HG03097 (cell line): ENCODE results near the gene TMEM59L.
"Not testable (repeated sequence)": the region's sequence is repeated elsewhere in the genome, so short reads cannot be mapped to it uniquely, and the experiment has no call there.

ENCODE experiments used
- ATAC-seq: cut with Tn5 transposase; IDR thresholded peaks from one replicate; pipeline ENCODE4 v1.9.1; 2021; ENCODE audit not compliant: unreplicated experiment, low FRiP score

Gene TMEM59L

DNA sequence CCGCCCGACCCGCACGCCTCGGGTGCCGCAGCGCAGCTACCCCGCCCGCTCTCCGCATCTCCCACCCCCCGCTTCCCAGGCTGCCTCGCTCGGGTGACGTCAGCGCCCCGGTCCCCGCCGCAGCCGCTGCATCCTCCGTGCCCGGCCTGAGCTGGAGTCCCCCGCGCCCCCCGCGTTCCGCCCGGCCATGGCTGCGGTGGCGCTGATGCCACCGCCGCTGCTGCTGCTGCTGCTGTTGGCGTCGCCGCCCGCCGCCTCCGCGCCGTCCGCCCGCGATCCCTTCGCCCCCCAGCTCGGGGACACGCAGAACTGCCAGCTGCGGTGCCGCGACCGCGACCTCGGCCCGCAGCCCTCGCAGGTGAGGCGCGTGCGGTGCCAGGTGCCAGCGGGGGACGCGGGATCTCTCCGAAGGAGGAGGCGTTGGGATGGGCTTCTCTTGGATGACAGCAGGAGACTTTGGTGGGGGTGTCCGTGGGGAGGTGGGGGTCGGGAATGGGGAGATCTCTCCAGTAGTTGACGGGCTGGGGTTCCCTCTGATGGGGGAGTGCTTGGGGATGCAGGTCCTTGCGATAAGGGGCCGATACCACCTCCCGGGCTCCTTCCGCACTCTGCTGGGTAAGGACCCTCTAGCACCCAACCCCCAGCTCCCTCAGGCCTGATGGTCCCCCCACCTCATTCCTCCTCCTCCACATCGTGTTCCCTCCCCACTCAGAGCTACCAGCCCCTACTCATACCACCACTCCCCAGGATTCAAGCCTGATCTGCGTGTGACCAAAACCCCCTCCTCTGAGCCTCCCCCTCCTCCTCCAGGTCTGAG, at the start of gene TMEM59L:
Gene TMEM59L, plus strand, starts transcription at position 99 of the 817 bp plus-strand sequence. Its CDS starts 89 bp downstream, at position 188.
- no peak for ATAC-seq

DNA sequence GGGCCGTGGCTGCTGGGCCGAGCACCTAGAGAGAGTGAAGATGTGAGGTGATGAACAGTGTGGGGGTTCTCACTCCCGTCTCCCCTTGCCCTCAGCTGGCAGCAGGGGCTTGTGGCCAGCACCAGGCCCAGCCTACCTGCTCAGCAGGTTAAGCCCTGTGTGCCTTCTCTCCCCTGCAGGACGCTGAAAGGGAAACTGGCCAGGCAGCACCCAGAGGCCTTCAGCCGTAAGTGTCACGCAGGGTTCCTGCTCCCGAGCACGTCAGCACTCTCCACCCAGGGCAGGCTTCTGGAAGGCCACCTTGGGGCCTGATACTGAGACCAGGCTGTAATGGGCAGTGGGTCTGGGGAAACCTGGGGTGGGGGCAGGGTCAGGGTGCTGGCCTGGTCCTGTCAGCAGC, 45.7 kb upstream of the TMEM59L start:
- ATAC-seq = no peak

DNA sequence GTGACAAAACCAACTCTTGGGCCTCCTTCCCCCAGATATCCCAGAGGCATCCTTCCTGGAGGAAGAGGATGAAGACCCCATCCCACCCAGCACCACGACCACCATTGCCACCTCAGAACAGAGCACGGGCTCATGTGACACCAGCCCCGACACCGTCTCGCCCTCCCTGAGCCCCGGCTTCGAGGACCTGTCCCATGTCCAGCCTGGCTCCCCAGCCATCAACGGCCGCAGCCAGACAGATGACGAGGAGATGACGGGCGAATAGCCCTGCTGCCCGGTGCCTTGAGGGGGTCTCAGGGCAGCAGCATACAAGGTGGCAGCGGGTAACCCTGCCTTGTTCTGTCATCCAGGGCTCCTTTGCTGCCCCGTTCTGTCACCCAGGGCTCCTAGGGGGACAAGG, 44.3 kb upstream of the TMEM59L start:
- ATAC-seq = no peak

DNA sequence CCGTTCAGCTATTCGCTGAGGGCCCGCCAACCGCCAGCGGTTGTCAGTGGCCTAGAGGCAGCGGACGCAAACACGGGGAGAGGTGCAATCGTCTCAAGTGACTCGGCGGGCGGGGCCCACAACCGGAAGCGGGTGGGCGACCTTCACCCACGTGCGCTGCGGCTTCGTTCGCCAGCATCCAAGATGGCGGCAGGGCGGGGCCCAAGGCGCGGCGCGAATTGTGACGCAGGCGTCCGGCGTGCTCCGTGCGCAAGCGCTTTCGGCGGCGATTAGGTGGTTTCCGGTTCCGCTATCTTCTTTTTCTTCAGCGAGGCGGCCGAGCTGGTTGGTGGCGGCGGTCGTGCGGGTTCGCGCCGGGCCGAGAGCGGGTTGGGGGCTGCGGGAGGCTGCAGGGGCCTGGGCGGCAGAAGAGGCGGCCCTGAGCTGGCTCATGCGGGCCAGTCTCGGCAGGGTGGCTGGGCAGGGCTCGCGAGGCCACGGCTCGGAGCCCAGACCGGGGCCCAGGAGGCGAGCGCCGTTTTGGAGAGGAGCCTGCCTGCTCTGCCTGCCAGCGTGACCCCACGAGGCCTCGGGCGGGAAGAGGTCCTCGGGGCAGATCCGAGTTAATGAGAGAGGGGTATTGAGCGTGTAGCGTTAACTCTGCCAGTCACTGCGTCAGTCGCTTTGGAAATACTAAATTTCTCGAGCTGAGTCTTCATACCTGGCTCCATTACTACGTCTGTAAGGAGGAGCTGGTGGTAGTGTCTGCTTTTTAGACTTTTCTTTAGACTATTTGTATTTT, 40.9 kb upstream of the TMEM59L start, which contains the start of gene UBA52:
Gene UBA52, plus strand, starts transcription at position 294 of the 781 bp plus-strand sequence. CDS start 1,444 bp downstream, outside the sequence.
- ATAC-seq = peak; percentile 90

DNA sequence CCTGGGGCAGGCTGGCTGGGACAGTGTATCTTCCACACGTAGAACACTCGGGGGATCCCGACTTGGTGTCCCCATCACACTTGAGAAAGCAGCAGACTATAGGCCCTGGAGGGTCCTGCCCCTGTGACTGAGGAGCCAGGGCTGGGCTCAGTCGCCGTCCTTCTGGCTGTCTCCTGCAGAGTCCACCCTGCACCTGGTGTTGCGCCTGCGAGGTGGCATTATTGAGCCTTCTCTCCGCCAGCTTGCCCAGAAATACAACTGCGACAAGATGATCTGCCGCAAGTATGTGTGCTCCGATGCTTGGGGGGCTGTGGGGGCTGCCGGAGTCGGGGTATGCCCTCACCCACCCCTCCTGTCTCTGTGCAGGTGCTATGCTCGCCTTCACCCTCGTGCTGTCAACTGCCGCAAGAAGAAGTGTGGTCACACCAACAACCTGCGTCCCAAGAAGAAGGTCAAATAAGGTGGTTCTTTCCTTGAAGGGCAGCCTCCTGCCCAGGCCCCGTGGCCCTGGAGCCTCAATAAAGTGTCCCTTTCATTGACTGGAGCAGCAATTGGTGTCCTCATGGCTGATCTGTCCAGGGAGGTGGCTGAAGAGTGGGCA, 37.9 kb upstream of the TMEM59L start:
- no peak for ATAC-seq

DNA sequence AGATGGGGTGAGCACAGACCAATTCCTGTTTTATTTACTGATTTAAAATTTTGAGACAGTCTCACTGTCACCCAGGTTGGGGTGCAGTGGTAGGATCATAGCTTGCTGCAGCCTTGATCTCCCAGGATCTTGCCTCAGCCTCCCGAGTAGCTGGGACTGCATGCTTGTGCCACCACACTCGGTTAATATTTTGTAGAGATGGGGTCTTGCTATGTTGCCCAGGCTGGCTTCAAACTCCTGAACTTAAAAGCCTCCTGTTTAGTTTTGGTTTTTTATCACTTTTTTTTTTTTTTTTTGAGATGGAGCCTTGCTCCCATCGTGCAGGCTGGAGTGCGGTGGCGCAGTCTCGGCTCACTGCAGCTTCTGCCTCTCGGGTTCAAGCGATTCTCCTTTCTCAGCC, 36.3 kb upstream of the TMEM59L start:
- ATAC-seq = no peak

DNA sequence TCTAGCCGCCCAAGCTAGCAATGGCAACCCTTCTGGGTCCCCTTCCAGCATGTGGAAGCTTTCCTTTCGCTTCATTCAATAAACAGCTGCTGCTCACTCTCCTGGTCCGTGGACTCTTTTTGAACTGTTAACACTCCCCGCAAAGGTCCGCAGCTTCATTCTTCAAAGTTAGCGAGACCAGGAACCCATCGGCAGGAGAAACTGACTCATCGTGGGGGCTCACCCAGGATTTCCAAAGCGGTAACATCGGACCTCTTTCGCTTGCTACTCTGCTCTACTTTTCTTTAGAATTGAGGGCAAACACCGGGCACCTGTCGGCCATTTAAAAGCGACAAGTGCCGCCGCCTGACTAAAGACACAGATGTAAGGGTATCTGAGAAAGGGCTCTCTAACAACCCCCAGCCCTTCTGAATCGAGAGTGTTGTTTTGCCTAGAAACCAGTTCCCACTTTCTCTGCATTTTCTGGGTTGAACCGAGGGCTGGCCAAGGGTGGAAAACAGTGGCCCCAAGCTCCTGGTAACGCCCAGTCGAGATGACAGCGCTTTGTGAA, 35.2 kb upstream of the TMEM59L start:
- no peak for ATAC-seq

DNA sequence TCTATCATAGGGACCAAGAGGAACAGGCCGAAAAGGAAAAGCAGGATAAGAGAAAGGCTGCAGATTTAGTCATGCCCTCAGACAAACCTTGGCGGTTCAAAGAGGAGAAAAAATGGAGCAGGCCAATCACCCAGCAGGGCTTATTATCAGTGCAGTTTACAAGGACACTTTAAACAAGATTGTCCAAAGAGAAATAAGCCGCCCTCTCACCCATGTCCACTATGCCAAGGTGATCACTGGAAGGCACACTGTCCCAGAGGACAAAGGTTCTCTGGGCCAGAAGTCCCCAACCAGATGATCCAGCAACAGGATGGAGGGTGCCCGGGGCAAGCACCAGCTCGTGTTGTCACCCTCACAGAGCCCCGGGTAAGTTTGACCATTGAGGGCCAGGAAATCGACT, 32.4 kb upstream of the TMEM59L start:
- no peak for ATAC-seq

DNA sequence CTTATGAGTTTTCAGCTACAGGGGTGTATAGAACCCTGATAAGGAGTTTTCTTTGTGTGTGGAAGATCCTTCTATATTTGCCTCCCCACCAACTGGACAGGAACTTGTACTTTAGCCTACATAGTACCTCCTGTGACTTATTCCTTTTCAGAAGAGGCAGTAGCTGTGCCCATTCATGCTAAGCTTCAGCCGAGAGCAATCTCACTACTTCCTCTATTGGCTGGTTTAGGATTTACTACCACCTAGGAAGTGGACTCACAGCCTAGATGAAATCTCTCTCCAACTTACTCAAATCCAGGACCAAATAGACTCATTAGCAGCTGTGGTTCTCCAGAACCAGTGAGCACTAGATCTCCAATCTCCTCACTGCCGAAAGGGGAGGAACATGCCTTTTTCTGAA, 26.4 kb upstream of the TMEM59L start:
- ATAC-seq = no peak

DNA sequence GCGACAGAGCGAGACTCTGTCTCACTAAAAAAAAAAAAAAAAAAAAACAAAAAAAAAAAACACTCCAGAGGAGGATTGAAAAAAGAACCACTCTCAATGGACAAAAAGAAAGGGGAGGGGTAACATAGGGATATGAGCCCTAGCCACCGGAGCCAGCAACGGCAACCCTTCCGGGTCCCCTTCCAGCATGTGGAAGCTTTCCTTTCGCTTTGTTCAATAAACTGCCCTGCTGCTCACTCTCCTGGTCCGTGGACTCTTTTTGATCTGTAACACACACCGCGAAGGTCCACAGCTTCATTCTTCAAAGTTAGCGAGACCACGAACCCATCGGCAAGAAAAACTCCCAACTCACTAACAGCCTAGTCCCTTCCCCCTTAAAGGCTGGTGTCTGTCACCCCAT, 25.1 kb upstream of the TMEM59L start:
- no peak for ATAC-seq

DNA sequence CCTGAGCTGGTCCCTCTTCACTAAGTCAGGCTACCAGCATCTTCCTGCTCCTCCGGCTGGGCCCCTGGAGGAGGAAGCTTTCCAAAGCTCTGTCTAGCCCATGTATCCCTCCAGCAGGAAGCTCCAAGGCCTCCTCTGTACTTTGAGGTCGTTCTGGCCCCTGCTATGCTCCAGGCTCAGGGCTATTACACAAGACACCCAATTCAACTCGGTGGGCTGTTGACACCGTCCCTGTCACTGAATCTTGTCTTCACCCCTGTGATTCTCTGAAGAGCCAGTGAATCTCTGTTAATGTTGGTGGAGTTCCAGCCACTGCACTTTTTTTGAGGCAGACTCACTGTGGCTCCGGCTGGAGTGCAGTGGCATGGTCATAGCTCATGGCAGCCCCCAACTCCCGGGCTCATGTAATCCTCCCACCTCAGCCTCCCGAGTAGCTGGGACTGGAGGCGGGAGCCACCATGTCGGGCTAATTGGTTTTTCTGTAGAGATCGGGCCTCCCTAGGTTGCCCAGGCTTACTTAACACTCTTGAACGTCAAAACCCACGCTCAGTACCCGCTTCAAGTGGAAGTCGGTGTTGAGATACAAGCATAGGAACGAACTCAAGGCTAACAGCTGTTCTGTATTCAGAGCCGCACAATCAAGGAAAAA, 24.6 kb upstream of the TMEM59L start:
- no peak for ATAC-seq

DNA sequence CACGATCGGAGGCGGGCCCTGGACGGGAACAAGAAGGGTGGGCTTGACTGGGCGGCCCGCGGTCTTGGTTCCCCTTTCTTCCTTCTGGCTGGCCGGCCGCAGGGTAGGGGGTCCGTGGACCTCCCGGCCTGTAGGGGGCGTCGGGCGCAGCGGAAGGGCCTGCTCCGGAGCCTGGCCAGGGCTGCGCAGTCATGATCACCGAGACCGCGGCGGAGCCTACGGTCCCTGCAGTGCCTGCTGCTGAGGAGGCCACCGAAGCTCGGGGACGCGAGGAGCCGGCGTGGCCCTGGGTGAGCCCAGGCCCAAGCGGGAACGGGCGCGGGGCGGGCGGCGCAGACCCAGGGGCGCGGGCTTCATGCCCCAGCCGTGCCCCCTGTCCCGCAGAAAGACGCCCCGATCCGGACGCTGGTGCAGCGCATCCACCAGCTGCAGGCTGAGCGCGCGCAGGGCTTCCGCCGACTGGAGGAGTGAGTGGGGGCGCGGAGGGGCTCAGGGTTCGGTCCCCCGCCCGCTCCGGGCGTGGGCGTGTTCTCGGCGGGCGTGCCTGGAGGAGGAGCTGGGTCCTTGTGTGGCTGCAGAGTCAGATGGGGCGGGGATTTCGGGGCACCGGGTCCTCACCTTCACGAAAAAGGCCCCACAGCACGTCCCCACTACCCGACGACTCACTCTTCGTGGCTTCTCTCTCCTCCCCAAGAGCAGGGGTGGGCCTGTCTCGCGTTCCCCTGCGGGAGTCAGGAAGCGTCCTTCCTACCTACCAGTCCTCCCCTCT, 23.9 kb upstream of the TMEM59L start, which contains the start of gene REX1BD:
Gene REX1BD, plus strand, starts transcription at position 188 of the 769 bp plus-strand sequence. Its CDS starts 4 bp downstream, at position 192.
- ATAC-seq = peak; percentile 74

DNA sequence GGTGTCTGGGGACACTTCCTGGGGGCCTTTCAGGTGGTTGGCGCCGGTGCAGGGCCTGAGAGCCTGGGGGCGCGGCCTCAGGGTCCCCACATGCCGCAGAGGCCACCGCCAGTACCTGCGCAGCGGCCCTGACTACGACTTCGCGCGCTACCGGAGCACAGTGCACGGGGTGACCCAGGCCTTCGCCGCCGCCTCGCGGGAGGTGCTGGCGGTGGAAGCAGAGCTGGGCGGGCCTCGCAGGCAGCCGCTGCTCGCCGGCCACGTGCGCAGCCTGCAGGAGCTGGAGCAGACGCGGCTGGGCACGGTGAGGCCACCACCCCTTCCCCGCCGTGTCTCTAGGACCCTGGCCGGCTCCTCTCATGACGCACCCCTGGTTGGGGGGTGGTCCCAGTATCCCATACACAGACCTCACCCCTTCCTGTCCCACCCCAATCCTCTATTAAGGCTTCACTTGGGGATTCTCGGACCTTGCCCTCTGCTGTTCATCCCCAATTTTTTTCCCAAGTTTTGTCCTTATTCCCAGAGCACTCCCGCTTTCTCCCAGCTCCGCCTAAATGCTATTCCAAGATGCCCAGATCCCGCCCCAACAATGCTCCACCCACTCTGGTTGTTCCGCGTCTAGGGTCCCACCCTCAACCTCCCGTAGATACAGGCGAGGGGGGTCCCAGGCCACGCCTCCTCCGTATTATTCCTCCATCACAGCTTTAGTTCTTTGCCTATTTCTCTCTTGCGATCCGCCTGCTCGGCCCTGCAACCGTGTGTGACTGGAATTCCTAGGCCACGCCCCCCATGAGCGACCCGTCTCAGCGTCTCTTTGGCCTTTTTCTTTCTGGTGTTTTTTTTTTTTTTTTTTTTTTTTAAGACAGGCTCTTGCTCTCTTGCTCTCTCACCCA, 23.0 kb upstream of the TMEM59L start:
- peak; percentile 20 for ATAC-seq

DNA sequence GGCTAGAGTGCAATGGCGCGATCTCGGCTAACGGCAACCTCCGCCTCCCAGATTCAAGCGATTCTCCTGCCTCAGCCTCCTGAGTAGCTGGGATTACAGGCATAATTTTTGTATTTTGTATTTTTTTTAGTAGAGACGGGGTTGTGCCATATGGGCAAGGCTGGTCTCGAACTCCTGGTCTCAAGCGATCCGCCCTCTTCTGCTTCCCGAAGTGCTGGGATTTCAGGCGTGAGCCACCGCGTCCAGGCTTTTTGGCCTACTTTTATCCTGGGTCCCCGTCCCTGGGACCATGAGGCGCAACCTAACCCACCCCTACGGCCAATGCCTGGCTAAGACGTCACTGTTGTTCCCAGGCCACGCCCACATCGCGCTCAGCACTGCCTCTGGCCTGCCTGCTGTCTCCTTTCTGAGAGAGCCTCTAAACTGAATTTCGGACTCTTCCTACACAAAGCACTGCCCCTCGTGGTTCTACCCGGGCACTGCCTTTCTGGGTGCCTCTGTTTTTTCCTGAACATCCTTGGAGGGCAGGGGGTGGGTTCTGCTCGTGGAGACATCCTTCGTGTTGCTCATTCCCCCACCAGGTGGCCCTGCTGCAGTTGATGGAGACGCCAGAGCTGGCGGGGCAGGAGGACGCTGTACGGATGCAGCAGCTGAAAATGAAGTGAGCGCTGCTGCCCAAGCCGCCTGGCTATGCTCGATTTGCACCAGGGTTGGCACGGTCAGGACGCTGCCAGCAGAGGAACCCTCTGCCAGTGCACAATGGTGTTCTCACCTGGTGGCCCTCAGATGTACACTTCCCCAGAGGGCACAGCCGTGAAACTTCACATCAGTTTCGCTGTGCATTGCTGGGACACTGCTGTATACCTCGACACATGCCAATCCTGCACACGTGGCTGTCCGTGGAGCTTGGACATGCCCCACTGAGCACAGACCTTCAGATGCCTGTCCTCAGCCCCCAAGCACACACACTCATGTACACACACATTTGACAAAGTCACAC, 22.1 kb upstream of the TMEM59L start:
- ATAC-seq = no peak

DNA sequence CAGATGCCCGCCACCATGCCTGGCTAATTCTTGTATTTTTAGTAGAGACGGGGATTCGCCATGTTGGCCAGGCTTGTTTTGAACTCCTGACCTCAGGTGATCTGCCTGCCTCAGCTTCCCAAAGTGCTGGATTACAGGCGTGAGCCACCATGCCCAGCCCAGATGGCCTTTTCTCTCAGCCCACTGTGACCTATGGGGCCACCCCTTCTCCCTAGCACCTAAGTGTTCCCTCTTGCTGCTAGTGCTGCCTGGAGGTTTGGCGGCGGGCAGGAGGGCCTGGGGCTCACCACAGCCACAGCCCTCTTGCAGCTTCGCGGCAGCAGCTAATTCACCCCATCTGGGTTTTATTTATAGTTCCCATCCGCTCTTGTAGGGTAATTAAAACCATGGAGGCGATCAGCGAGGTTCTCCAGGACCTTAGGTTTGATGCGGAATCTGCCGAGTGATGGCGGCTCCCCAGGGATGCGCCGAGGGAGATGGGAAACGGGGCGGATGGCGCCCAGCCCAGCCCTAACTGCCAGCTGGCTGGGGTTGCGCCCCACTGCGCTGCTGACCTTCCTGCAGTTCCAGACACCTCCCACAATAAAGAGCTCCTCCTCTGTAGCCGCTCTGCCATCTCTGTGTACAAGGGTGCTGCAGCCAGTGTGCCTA, 20.8 kb upstream of the TMEM59L start:
- no peak for ATAC-seq

DNA sequence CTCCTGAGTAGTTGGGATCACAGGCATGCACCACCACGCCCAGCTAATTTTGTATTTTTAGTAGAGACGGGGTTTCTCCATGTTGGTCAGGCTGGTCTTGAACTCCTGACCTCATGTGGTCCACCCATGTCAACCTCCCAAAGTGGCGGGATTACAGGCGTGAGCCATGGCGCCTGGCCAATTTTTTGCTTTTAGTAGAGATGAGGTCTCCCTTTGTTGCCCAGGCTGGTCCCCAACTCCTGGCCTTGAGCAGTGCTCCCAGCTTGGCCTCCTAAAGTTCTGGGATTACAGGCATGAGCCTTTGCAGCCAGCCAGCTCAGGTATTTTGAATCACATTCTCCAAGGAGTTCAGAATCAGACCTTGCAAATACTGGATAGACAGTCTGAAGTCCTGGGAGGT, 19.9 kb upstream of the TMEM59L start:
- ATAC-seq = not testable (repeated sequence)
